Glomerular visceral epithelial cell (primary cell): ENCODE data around the gene SLC35E1.
"Not testable (repeated sequence)": the region's sequence is repeated elsewhere in the genome, so short reads cannot be mapped to it uniquely, and the experiment has no call there.

Experiments used
- DNase-seq: peaks from one replicate; pipeline ENCODE4 v3.0.0-alpha.2; 2016; ENCODE audit errors: extremely low spot score

Gene SLC35E1

GRCh38 chr19:16522559-16523377 lies 49.4 kb downstream of the SLC35E1 start:
- DNase-seq, result no peak

DNA sequence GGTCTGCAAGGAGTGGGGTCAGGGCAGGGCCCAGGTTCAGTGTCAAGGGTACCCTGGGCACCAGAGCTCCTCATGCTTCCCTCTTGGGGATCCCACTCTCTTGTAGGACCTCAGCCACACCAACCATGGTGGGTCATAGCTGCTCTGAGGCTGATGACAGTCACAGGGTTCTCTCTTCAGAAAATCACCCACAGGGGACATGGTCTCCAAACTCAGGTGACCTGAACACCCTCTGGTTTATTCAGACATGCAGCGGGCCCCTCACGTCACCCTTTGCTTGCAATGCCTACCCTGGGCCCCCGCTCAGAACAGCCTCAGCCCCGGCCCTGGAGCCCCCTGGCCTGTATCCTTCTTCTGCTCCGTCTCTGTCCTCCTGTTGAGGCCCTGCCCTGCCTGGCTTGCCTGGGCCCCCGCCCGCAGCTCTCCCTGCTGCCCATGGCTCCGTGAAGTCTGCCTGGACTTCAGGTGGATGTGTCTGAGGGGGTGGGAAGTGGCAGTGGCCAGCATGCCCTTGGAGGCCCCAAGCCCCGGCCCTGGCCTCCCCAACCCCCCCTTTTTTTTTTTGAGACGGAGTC lies 50.4 kb downstream of the SLC35E1 start:
- DNase-seq, result no peak

DNA sequence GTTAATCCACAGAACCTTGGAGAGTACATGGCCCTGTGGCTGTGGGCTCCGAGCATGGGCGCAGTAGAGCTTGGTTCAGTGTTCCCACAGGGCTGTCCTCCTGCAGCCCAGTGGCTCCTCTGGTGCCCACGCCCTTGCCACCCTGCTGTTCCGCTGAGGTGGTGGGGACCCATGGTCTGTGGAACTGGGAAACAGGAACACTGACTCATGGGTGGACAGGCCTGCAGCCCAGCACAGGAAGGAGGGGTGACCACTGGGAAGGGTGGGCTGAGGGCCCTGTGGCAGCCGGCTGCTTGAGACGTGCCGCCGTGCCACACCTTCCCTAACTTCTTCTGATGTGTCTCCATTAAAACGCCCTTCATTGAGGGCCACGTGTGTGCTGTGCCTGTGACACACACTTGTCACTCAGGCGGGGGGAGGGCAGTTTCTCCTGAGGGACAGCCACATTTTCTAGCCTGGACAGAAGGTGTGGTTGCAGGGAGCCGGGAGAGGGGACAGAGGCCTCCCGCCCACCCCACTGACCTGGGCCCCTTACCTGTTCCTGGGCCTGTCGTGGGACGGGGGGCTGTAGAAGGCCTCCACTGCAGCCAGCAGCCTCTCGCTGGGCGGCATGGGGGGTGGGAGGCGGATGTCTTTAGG lies 51.1 kb downstream of the SLC35E1 start:
- no peak for DNase-seq

DNA sequence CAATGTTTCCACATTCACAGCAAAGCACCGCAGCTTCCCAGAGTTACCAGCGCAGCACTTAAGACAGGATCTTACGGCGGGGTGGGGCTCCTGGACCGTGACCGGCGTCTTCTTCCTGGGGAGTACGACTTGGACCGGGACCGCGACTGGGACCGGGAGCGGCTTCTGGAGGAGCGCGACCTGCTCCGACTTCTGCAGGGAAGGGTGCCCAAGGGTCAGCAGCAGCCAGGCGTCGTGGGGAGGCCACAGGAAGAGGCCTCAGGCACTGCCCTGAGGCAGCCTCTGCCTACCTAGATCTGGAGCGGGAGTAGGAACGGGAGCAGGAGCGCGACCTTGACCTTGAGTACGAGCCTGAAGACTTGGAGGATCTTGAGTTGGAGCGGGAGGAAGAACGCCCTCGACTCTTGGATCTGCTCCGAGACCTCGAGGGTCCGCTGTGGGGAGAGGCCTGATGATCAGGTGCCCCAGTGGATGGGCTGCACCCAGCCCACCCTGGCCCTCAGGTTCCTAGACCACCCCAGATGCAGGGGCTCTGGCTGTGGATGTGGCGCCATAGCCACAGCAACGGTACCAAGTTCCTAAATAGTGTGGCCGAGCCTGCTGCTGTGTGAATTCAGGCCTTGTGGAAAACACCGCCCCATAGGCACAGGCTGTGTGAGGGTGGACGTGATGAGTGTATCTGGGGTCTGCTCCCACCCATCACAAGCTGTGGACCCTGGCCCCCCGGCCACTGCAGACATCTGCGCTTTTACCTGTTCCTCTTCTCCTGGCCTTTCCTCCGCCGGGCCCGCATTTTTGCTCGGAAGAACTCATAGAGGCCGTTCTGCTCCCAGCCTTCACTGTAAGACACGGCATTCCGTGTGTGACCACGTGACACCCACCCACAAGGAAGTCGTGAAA lies 51.9 kb downstream of the SLC35E1 start:
- DNase-seq, result no peak

DNA sequence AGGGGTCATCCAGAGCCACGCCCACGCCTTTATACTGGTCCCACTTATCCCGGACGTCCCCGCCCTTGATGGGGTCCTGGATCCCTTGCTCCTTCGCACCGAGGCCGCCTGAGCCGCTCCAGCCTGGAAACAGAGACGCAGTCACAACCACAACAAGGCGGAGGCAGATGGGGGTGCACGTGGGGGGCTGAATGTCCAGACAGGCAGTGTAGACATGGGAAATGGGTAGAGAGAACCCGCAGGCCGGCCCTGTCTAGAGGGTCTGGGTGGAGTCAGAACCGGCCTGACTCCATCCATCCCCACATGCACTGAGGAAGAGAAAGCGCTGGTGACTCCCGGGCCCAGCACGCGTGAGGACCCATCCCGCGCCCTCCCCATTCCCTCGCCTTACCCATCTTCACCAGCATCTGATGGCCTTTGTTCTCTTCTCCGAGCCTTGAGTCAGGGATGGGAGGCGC lies 53.0 kb downstream of the SLC35E1 start:
- no peak for DNase-seq

- no peak for DNase-seq
Observed at GRCh38 chr19:16518483-16519229, 53.6 kb downstream of the SLC35E1 start.

GRCh38 chr19:16518061-16518460 lies 54.2 kb downstream of the SLC35E1 start:
- DNase-seq, result no peak

GRCh38 chr19:16516923-16517610 lies 55.1 kb downstream of the SLC35E1 start:
- DNase-seq, result no peak

DNA sequence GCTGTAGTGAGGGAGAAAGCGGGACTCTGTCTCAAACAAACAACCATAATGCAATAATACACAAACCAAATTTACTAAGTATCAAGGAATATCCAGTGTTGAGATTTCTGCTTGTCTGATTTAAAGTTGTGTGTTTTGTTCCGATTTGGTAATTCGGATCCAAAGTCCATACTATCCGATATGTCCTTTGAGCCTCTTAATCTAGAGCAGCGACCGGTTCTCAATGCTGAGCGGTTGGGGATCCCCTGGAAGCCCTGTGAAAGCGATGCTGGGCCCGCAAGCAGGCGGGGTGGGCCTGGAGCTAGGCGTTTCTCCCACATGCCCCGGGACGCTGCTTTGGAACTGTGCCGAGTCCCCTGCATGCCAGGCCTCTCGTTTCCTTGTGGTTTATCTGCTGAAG lies 55.8 kb downstream of the SLC35E1 start:
- DNase-seq, result no peak

DNA sequence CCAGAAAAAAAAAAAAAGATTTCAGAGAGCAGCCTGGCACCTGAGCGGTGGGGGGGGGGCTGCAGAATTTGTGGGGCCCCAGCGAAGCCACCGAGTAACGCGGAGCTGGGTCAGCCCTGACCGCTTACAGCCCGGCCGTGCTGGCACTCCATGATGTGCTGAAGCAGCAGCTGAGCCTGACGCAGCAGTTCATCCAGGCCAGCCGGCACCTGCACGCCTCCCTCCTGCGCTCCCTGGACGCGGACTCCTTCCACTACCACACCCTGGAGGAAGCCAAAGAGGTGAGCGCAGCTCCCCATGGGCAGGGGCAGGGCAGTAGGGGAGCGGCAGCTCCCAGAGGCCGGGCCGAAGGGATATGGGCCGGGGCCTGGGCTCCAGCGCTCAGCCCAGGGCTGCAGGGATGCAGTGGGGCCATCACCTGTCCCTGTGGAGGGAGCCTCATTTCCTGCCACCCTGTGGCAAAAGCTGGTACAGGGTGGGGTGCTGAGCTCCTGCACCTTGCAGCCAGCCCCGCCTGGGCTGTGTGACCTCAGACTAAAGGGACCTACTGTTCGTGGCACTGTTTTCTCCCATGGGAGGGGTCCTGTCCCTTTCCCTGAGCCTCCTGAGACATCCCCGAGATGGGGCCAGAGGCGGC lies 57.7 kb downstream of the SLC35E1 start:
- no peak for DNase-seq

DNA sequence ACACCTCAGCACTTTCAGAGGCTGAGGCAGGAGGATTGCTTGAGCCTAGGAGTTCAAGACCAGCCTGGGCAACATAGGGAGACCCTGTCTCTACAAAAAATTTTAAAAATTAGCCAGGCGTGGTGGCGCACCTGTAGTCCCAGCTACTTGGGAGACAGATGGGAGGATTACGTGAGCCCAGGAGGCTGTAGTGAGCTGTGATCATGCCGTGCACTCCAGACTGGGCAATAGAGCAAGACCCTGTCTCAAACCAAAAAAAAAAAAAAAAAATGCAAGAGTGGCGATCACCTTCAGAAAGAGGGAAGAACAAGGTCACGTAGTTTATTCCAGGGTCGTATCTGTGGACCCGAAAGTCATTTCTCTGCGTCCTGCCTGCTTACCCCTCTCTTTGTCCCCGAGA lies 59.6 kb downstream of the SLC35E1 start:
- not testable (repeated sequence) for DNase-seq

DNA sequence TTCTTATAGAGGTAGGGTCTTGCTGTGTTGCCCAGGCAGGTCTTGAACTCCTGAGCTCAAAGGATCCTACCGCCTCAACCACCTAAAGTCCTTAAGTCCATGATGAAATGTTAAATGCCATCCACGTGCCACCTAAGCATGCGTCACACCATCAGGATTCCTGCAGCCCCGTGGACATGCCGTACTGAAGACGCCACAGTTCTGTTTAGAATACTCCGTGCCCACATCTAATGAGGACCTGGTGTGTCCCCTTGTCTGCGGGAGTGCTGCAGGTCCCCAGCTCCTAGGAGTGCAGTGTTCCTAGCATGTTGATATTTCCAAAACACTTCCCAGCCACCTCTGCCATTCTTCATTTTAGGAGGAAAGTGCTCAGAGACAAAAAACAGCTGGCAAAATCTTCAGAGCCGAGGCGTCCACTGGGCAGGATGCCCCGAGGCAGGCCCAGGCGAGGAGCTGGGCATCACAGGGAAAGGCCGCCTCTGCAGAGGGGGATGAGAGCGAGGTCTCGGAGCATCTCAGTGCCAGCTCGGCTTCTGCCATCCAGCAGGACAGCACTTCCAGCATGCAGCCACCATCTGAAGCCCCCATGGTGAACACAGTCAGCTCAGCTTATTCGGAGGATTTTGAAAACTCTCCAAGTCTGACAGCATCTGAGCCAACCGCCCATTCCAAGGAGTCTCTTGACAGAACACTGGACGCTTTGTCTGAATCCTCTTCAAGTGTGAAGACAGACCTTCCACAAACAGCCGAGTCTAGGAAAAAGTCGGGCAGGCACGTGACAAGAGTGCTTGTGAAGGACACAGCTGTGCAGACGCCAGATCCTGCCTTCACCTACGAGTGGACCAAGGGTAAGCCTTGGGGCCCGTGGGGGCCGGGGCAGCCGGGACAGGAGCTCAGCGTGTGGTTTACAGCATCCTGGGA lies 62.8 kb downstream of the SLC35E1 start:
- no peak for DNase-seq

DNA sequence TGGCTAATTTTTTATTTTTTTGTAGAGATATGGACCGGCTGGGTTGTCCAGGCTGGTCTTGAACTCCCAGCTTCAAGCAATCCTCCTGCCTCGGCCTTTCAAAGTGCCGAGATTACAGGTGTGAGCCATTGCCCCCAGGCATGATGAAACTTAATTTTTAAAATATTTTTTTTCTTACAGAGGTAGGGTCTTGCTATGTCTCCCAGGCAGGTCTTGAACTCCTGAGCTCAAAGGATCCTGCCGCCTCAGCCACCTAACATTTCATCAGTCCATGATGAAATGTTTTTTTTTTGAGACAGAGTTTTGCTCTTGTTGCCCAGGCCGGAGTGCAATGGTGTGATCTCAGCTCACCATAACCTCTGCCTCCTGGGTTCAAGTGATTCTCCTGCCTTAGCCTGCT lies 63.7 kb downstream of the SLC35E1 start:
- no peak for DNase-seq

- DNase-seq, result no peak
Observed at GRCh38 chr19:16506961-16507360, 65.3 kb downstream of the SLC35E1 start.

DNA sequence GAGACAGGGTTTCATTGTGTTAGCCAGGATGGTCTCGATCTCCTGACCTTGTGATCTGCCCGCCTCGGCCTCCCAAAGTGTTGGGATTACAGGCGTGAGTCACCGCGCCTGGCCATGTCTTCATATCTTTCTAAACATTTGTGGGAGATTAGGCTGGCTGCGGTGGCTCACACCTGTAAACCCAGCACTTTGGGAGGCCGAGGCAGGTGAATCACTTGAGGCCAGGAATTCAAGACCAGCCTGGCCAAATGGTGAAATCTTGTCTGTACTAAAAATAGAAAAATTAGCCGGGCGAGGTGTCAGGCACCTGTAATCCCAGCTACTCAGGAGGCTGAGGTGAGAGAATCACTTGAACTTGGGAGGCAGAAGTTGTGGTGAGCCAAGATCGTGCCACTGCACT lies 66.1 kb downstream of the SLC35E1 start:
- DNase-seq, result not testable (repeated sequence)

GRCh38 chr19:16504271-16504670 lies 67.9 kb downstream of the SLC35E1 start:
- no peak for DNase-seq
